K562 (cell line): Measurements from ENCODE around the gene PTAFR. TPM values are rescaled to one million over a fixed set of nuclear protein-coding genes. Genes with fewer than 3 reads are reported as not detected.

Experiments used
- polyA plus RNA-seq, 8 experiments: library from polyadenylated mRNA; depleted of rRNA in 4 of 8; stranded (reverse) in 5 of 8; unstranded in 3 of 8; fragments of >200 nt; fragmentation: Nextera tagmentation in 2 of 8; fragmentation: Illumina TruSeq in 1 of 8; extraction: Ambion mirVana in 2 of 8; extraction: Trizol in 1 of 8; gene quantifications; 2 replicates each; pipeline versions ENCODE4 v1.2.1 to v1.2.3, GENCODE V29; 2011 to 2014; ENCODE audit warnings: inconsistent platforms in 1 of 8, missing spikeins in 1 of 8
- small RNA-seq: library from RNA; depleted of rRNA; stranded (forward); fragments of <200 nt; gene quantifications from one replicate; pipeline ENCODE3, GENCODE V24; 2014
- total RNA-seq, 7 experiments: library from RNA; depleted of rRNA in 6 of 7; stranded (reverse); fragments of >200 nt in 6 of 7; fragmentation: Illumina TruSeq in 2 of 7; extraction: Trizol in 2 of 7; gene quantifications; 2 replicates each; pipeline versions ENCODE4 v1.2.1 to v1.2.3, GENCODE V29; 2011 to 2021; ENCODE audit warnings: low replicate concordance in 1 of 7

Gene PTAFR
- total and polyA plus RNA-seq, 9 of the 15 experiments (the other 6 are each of a cell fraction or from before 2014, with no cell fraction given), result 0.15 to 0.55 (median 0.40) TPM; not detected in 1

Small RNA genes within 50 kb of the gene (small RNA-seq; reads per million reads assigned to genes)
- gene RNU6-176P, result not detected

Other genes starting within 250 kb of the PTAFR start
Only the 7 nearest of the 8 such genes appear.
- 0.45 and 0.86 TPM in 2 replicates for gene XKR8, start 216.7 kb downstream of the PTAFR start, total RNA-seq (2014; rRNA removed)
- 0.58 and 0.99 TPM in 2 replicates for gene XKR8, start 216.7 kb downstream of the PTAFR start, total RNA-seq (2014; rRNA removed; fragmentation: Illumina TruSeq; extraction: Trizol)
- 1.9 and 2.2 TPM in 2 replicates for gene XKR8, start 216.7 kb downstream of the PTAFR start, total RNA-seq (2015; rRNA removed; fragmentation: Illumina TruSeq; extraction: Trizol)
- 2.5 and 2.8 TPM in 2 replicates for gene XKR8, start 216.7 kb downstream of the PTAFR start, total RNA-seq (2021)
- 1.8 and 3.1 TPM in 2 replicates for gene XKR8, start 216.7 kb downstream of the PTAFR start, polyA plus RNA-seq (2011; rRNA removed)
- 1.7 and 2.1 TPM in 2 replicates for gene XKR8, start 216.7 kb downstream of the PTAFR start, polyA plus RNA-seq (2014; fragmentation: Illumina TruSeq; extraction: Trizol)
- under 1 TPM; 0.49 to 0.73 TPM for gene XKR8, start 216.7 kb downstream of the PTAFR start, polyA plus RNA-seq (2014; fragmentation: Nextera tagmentation; extraction: Ambion mirVana)
- 1.9 and 2.5 TPM in 2 replicates for gene XKR8, start 216.7 kb downstream of the PTAFR start, polyA plus RNA-seq (2014; rRNA removed)
- gene EYA3, start 88.1 kb downstream of the PTAFR start, total RNA-seq (2014; rRNA removed), result 19.4 and 21.7 TPM in 2 replicates
- 51.3 and 55.7 TPM in 2 replicates for gene EYA3, start 88.1 kb downstream of the PTAFR start, total RNA-seq (2014; rRNA removed; fragmentation: Illumina TruSeq; extraction: Trizol)
- gene EYA3, start 88.1 kb downstream of the PTAFR start, total RNA-seq (2015; rRNA removed; fragmentation: Illumina TruSeq; extraction: Trizol), result 45.4 and 48.1 TPM in 2 replicates
- gene EYA3, start 88.1 kb downstream of the PTAFR start, total RNA-seq (2021), result 45.6 and 51.3 TPM in 2 replicates
- 64.0 and 74.6 TPM in 2 replicates for gene EYA3, start 88.1 kb downstream of the PTAFR start, polyA plus RNA-seq (2011; rRNA removed)
- gene EYA3, start 88.1 kb downstream of the PTAFR start, polyA plus RNA-seq (2014; fragmentation: Illumina TruSeq; extraction: Trizol), result 35.2 and 41.9 TPM in 2 replicates
- 10 to 100 TPM; 29.4 to 43.6 TPM for gene EYA3, start 88.1 kb downstream of the PTAFR start, polyA plus RNA-seq (2014; fragmentation: Nextera tagmentation; extraction: Ambion mirVana)
- 27.7 and 30.0 TPM in 2 replicates for gene EYA3, start 88.1 kb downstream of the PTAFR start, polyA plus RNA-seq (2014; rRNA removed)
- 132 and 186 TPM in 2 replicates for gene DNAJC8, start 56.3 kb upstream of the PTAFR start, total RNA-seq (2014; rRNA removed)
- 209 and 236 TPM in 2 replicates for gene DNAJC8, start 56.3 kb upstream of the PTAFR start, total RNA-seq (2014; rRNA removed; fragmentation: Illumina TruSeq; extraction: Trizol)
- gene DNAJC8, start 56.3 kb upstream of the PTAFR start, total RNA-seq (2015; rRNA removed; fragmentation: Illumina TruSeq; extraction: Trizol), result 220 and 230 TPM in 2 replicates
- gene DNAJC8, start 56.3 kb upstream of the PTAFR start, total RNA-seq (2021), result 143 and 153 TPM in 2 replicates
- gene DNAJC8, start 56.3 kb upstream of the PTAFR start, polyA plus RNA-seq (2011; rRNA removed), result 150 and 176 TPM in 2 replicates
- 279 and 343 TPM in 2 replicates for gene DNAJC8, start 56.3 kb upstream of the PTAFR start, polyA plus RNA-seq (2014; fragmentation: Illumina TruSeq; extraction: Trizol)
- 100 to 1,000 TPM; 264 to 508 TPM for gene DNAJC8, start 56.3 kb upstream of the PTAFR start, polyA plus RNA-seq (2014; fragmentation: Nextera tagmentation; extraction: Ambion mirVana)
- 180 and 202 TPM in 2 replicates for gene DNAJC8, start 56.3 kb upstream of the PTAFR start, polyA plus RNA-seq (2014; rRNA removed)
- gene ATP5IF1, start 59.4 kb upstream of the PTAFR start, total RNA-seq (2014; rRNA removed), result 1,281 and 1,288 TPM in 2 replicates
- gene ATP5IF1, start 59.4 kb upstream of the PTAFR start, total RNA-seq (2014; rRNA removed; fragmentation: Illumina TruSeq; extraction: Trizol), result 303 and 353 TPM in 2 replicates
- 425 and 445 TPM in 2 replicates for gene ATP5IF1, start 59.4 kb upstream of the PTAFR start, total RNA-seq (2015; rRNA removed; fragmentation: Illumina TruSeq; extraction: Trizol)
- 380 and 403 TPM in 2 replicates for gene ATP5IF1, start 59.4 kb upstream of the PTAFR start, total RNA-seq (2021)
- 343 and 388 TPM in 2 replicates for gene ATP5IF1, start 59.4 kb upstream of the PTAFR start, polyA plus RNA-seq (2011; rRNA removed)
- gene ATP5IF1, start 59.4 kb upstream of the PTAFR start, polyA plus RNA-seq (2014; fragmentation: Illumina TruSeq; extraction: Trizol), result 338 and 607 TPM in 2 replicates
- 100 to 1,000 TPM; 292 to 545 TPM for gene ATP5IF1, start 59.4 kb upstream of the PTAFR start, polyA plus RNA-seq (2014; fragmentation: Nextera tagmentation; extraction: Ambion mirVana)
- 1,422 and 1,500 TPM in 2 replicates for gene ATP5IF1, start 59.4 kb upstream of the PTAFR start, polyA plus RNA-seq (2014; rRNA removed)
- gene SESN2, start 82.8 kb upstream of the PTAFR start, total RNA-seq (2014; rRNA removed), result 54.4 and 55.3 TPM in 2 replicates
- gene SESN2, start 82.8 kb upstream of the PTAFR start, total RNA-seq (2014; rRNA removed; fragmentation: Illumina TruSeq; extraction: Trizol), result 16.8 and 16.9 TPM in 2 replicates
- 9.4 and 10.0 TPM in 2 replicates for gene SESN2, start 82.8 kb upstream of the PTAFR start, total RNA-seq (2015; rRNA removed; fragmentation: Illumina TruSeq; extraction: Trizol)
- gene SESN2, start 82.8 kb upstream of the PTAFR start, total RNA-seq (2021), result 61.1 and 71.3 TPM in 2 replicates
- gene SESN2, start 82.8 kb upstream of the PTAFR start, polyA plus RNA-seq (2011; rRNA removed), result 15.4 and 34.4 TPM in 2 replicates
- gene SESN2, start 82.8 kb upstream of the PTAFR start, polyA plus RNA-seq (2014; fragmentation: Illumina TruSeq; extraction: Trizol), result 47.6 and 61.0 TPM in 2 replicates
- gene SESN2, start 82.8 kb upstream of the PTAFR start, polyA plus RNA-seq (2014; fragmentation: Nextera tagmentation; extraction: Ambion mirVana), result 1 to 10 TPM; 3.7 to 5.4 TPM
- gene SESN2, start 82.8 kb upstream of the PTAFR start, polyA plus RNA-seq (2014; rRNA removed), result 40.8 and 47.3 TPM in 2 replicates
- 22.7 and 23.8 TPM in 2 replicates for gene MED18, start 152.3 kb upstream of the PTAFR start, total RNA-seq (2014; rRNA removed)
- 21.1 and 22.0 TPM in 2 replicates for gene MED18, start 152.3 kb upstream of the PTAFR start, total RNA-seq (2014; rRNA removed; fragmentation: Illumina TruSeq; extraction: Trizol)
- 24.1 and 24.5 TPM in 2 replicates for gene MED18, start 152.3 kb upstream of the PTAFR start, total RNA-seq (2015; rRNA removed; fragmentation: Illumina TruSeq; extraction: Trizol)
- gene MED18, start 152.3 kb upstream of the PTAFR start, total RNA-seq (2021), result 19.1 and 21.0 TPM in 2 replicates
- gene MED18, start 152.3 kb upstream of the PTAFR start, polyA plus RNA-seq (2011; rRNA removed), result 28.9 and 33.2 TPM in 2 replicates
- 23.8 and 25.5 TPM in 2 replicates for gene MED18, start 152.3 kb upstream of the PTAFR start, polyA plus RNA-seq (2014; fragmentation: Illumina TruSeq; extraction: Trizol)
- gene MED18, start 152.3 kb upstream of the PTAFR start, polyA plus RNA-seq (2014; fragmentation: Nextera tagmentation; extraction: Ambion mirVana), result 10 to 100 TPM; 38.6 to 50.6 TPM
- gene MED18, start 152.3 kb upstream of the PTAFR start, polyA plus RNA-seq (2014; rRNA removed), result 15.2 and 16.9 TPM in 2 replicates
- gene PHACTR4, start 193.1 kb upstream of the PTAFR start, total RNA-seq (2014; rRNA removed), result 6.4 and 8.7 TPM in 2 replicates
- 13.9 and 18.2 TPM in 2 replicates for gene PHACTR4, start 193.1 kb upstream of the PTAFR start, total RNA-seq (2014; rRNA removed; fragmentation: Illumina TruSeq; extraction: Trizol)
- 17.5 and 17.7 TPM in 2 replicates for gene PHACTR4, start 193.1 kb upstream of the PTAFR start, total RNA-seq (2015; rRNA removed; fragmentation: Illumina TruSeq; extraction: Trizol)
- gene PHACTR4, start 193.1 kb upstream of the PTAFR start, total RNA-seq (2021), result 28.6 and 34.6 TPM in 2 replicates
- gene PHACTR4, start 193.1 kb upstream of the PTAFR start, polyA plus RNA-seq (2011; rRNA removed), result 11.9 and 14.0 TPM in 2 replicates
- 37.9 and 43.6 TPM in 2 replicates for gene PHACTR4, start 193.1 kb upstream of the PTAFR start, polyA plus RNA-seq (2014; fragmentation: Illumina TruSeq; extraction: Trizol)
- gene PHACTR4, start 193.1 kb upstream of the PTAFR start, polyA plus RNA-seq (2014; fragmentation: Nextera tagmentation; extraction: Ambion mirVana), result 10 to 100 TPM; 12.8 to 14.2 TPM
- gene PHACTR4, start 193.1 kb upstream of the PTAFR start, polyA plus RNA-seq (2014; rRNA removed), result 18.2 and 18.5 TPM in 2 replicates